Upper lobe of right lung (tissue), 1 donor: ENCODE measurements around the gene MTHFD1L. TPM values are rescaled to one million over a fixed set of nuclear protein-coding genes. Genes with fewer than 3 reads are reported as not detected.
"Not testable (repeated sequence)": the region's sequence is repeated elsewhere in the genome, so short reads cannot be mapped to it uniquely, and the experiment has no call there.

ENCODE experiments used
- ATAC-seq: fragments of 200-7000 bp; cut with Tn5 transposase; one replicate; pipeline ENCODE4 v1.9.1; 2020; ENCODE audit warnings: mild to moderate bottlenecking, moderate library complexity
- DNase-seq: peaks from one replicate; pipeline ENCODE4 v3.0.0-alpha.2; 2020
- H3K27ac ChIP-seq: fragments of 200-600 bp; one replicate; pipeline ENCODE4 v1.8.0; 2022
- H3K27me3 ChIP-seq: fragments of 200-600 bp; one replicate; pipeline ENCODE4 v1.8.0; 2022; ENCODE audit warnings: mild to moderate bottlenecking
- H3K36me3 ChIP-seq: fragments of 200-600 bp; one replicate; pipeline ENCODE4 v1.8.0; 2022
- H3K4me1 ChIP-seq: fragments of 200-600 bp; one replicate; pipeline ENCODE4 v1.8.0; 2022
- H3K4me3 ChIP-seq: fragments of 200-600 bp; one replicate; pipeline ENCODE4 v1.8.0; 2022; ENCODE audit warnings: mild to moderate bottlenecking
- H3K9me3 ChIP-seq: fragments of 200-600 bp; one replicate; pipeline ENCODE4 v1.8.0; 2022
- intact Hi-C: fragments of 100-400 bp; cut with DNase I; formaldehyde crosslinking; loops from one replicate; pipeline ENCODE4 v1.11.0; 2022
- total RNA-seq: library from RNA; stranded (reverse); fragmentation: NEBNext Ultra II Directional; extraction: Animal tissue kit (Norgen Biotek cat#: 25700); gene quantifications from one replicate; pipeline ENCODE4 v1.2.1, GENCODE V29; 2021
- TF ChIP-seq, protein P1 (sequence below): fragments of 200-600 bp; IDR thresholded peaks from one replicate; pipeline ENCODE4 v1.8.0; 2022; ENCODE audit warnings: antibody characterized with exemption
- donor health status: DM: no; HTN: yes; CAD: no; lungs with severe emphysema.

The MTHFD1L gene
- total RNA-seq, 1 donor from 2014 or later: 27.9 TPM

DNA sequence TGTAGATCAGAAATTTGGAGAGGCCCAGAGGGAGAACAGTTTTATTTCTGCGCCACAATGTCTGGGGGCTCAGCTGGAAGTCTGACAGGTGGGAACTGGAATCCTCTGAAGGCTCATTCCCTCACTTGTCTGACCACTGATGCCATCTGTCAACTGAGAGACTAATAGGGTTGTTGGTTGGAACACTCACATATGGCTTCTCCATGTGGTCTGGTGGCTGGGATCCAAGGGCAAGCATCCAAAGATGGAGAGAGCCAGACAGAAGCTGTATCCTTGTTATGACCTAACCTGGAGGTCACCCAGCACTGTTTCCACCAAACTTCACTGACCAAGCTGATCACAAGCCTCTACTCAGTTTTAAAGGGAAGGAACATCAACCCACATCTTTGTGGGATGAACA is 256.4 kb downstream of the MTHFD1L start:
- ATAC-seq (no peak), DNase-seq (no peak)
- H3K36me3 ChIP-seq: no peaks in the 10 kb centered on the region
- TF ChIP-seq, protein P1, sequence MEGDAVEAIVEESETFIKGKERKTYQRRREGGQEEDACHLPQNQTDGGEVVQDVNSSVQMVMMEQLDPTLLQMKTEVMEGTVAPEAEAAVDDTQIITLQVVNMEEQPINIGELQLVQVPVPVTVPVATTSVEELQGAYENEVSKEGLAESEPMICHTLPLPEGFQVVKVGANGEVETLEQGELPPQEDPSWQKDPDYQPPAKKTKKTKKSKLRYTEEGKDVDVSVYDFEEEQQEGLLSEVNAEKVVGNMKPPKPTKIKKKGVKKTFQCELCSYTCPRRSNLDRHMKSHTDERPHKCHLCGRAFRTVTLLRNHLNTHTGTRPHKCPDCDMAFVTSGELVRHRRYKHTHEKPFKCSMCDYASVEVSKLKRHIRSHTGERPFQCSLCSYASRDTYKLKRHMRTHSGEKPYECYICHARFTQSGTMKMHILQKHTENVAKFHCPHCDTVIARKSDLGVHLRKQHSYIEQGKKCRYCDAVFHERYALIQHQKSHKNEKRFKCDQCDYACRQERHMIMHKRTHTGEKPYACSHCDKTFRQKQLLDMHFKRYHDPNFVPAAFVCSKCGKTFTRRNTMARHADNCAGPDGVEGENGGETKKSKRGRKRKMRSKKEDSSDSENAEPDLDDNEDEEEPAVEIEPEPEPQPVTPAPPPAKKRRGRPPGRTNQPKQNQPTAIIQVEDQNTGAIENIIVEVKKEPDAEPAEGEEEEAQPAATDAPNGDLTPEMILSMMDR: no peak
- H3K4me3 ChIP-seq: no peak overlapping the region
- H3K27ac ChIP-seq: no peak overlapping the region
- H3K27me3 ChIP-seq: no peaks in the 10 kb centered on the region
- no peaks in the 10 kb centered on the region for H3K9me3 ChIP-seq
- intact Hi-C loops: no loop called here
- no peaks in the 10 kb centered on the region for H3K4me1 ChIP-seq

DNA sequence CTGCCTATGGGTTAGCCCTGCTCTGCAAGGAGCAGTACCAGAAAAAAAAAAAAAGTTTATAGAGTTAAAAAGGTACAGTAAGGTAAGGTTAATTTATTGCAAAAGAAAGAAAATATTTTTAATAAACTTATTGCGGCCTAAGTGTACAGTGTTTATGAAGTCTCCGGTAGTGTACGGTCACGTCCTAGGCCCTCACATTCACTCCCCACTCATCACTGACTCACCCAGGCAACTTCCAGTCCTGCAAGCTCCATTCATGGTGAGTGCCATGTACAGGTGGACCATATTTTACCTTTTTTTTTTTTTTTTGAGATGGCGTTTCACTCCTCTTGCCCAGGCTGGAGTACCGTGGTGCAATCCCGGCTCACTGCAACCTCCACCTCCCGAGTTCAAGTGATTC is 258.1 kb downstream of the MTHFD1L start:
- intact Hi-C loops: not testable (repeated sequence)

DNA sequence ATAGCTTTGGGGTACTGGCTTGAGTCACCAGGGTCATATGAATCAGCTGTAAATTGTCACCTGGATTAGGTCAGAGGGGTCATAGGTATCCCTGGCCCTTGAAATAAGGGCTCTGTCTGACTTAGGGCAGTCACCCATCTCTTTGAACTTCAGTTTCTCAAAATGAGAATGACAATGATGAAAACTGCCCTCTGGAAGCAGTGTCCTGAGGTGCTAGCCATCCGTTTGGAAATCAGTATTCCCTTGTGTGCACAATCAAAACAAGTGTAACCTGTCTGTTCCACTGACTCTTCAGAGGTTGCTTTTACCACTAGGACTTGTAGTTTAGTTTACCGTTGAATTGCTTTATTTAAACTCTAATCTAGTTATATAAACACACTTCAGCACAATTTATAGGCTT is 259.7 kb downstream of the MTHFD1L start:
- H3K9me3 ChIP-seq, DNase-seq, H3K27me3 ChIP-seq, H3K4me3 ChIP-seq, H3K36me3 ChIP-seq, H3K27ac ChIP-seq, ATAC-seq, H3K4me1 ChIP-seq, intact Hi-C loops: not testable (repeated sequence)

More for the DNA sequence above, 258.1 kb downstream of the MTHFD1L start:
- not testable (repeated sequence) for H3K36me3 ChIP-seq, DNase-seq, H3K27ac ChIP-seq, ATAC-seq, H3K9me3 ChIP-seq, H3K27me3 ChIP-seq, H3K4me3 ChIP-seq, H3K4me1 ChIP-seq

DNA sequence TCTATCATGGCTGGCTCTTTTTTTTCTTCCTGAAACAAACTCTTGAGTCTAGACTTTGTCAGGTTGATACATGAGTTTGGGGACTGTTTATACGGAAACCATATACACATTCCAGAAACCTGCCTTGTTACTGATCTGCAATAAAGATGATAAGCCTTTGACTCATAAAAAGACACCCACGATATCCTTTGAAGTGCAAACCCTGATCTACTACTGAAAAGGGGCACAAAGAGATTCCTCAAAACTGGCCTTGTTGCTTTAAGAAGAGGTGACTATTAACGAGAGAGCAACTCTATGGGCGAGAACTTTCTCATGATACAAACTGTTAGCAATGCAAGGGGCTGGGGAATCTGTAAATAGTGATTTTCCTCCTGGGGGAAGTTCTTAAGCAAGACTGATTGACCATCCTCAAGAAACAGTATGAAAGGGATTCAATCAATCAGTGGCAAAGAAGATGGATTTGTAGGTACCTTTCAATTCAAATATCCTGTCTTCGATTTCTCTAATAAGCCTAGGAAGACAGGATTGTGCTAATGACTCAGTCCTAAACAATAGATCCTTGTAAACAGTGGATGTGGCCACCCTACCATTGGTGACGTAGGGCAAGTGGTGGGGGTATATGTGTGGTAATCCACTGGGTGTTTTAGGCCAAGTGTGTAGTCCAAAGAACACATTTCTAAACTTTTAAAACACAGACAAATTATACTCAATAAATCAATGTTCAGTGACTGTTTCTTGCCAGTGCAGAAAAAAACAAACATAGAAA is 260.3 kb downstream of the MTHFD1L start:
- H3K36me3 ChIP-seq, H3K4me1 ChIP-seq, H3K27ac ChIP-seq, ATAC-seq, intact Hi-C loops, DNase-seq, H3K4me3 ChIP-seq, H3K27me3 ChIP-seq, H3K9me3 ChIP-seq: not testable (repeated sequence)

DNA sequence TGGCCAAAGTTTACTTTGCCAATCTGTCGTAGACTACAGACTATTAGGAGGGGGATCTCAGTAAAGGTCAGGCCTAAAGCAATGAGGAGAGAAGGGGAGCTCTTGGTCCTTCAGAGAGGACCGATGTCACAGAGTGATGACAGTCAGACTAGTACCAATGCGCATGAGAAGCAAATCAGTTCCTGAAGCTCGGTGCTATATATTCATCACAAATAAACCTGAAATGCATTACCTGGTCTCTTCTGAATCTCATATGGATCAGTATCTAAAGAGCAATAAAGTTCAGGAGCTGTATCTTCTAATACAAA is 260.9 kb downstream of the MTHFD1L start:
- H3K4me1 ChIP-seq, H3K27me3 ChIP-seq, H3K4me3 ChIP-seq, H3K36me3 ChIP-seq, ATAC-seq, intact Hi-C loops, H3K9me3 ChIP-seq, DNase-seq, H3K27ac ChIP-seq: not testable (repeated sequence)

DNA sequence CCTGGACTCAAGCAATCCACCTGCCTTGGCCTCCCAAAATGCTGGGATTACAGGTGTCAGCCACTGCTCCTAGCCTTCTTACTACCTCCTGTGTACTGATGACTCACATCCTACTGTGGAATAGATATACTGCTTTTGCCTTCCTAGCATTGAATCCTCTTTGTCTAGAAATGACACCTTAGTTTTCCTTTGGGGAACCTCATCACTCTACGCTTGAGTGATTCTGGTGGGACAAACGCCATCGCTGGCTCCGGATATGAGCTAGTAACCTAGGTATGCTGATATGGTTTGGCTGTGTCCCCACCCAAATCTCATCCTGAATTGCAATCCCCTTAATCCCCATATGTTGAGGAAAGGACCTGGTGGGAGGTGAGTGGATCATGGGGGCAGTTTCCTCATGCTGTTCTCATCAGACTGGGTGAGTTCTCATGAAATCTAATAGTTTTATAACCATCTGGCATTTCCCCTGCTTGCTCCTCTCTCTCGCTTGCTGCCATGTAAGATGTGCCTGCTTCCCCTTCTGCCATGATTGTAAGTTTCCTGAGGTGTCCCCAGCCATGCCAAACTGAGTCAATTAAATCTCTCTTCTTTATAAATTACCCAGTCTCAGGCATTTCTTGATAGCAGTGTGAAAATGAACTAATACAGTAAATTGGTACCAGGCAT is 261.8 kb downstream of the MTHFD1L start:
- DNase-seq, intact Hi-C loops, H3K4me3 ChIP-seq, H3K27ac ChIP-seq, H3K9me3 ChIP-seq, H3K36me3 ChIP-seq, H3K27me3 ChIP-seq, H3K4me1 ChIP-seq, ATAC-seq: not testable (repeated sequence)

DNA sequence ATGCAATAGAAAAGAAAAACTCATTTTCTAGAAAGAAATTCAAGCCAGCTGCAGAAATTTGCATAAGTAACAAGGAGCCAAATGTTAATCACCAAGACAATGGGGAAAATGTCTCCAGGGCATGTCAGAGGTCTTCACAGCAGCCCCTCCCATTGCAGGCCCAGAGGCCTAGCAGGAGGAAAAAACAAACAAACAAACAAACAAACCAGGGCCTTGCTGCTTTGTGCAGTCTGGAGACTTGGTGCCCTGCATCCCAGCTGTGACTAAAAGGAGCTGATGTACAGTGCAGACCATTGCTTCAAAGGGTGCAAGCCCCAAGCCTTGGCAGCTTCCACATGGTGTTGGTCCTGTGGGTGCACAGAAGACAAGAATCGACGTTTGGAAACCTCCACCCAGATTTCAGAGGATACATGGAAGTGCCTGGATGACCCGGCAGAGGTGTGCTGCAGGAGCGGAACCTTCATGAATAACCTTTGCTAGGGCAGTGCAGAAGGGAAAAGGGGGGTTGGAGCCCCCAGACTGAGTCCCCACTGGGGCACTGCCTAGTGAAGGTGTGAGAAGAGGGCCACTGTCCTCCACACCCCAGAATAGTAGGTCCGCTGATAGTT is 263.4 kb downstream of the MTHFD1L start:
- Histone ChIP-seq H3K4me3 (no peak overlapping the region), H3K4me1 (no peaks in the 10 kb centered on the region), H3K36me3 (no peaks in the 10 kb centered on the region), H3K27me3 (no peaks in the 10 kb centered on the region), H3K27ac (no peak overlapping the region), H3K9me3 (no peaks in the 10 kb centered on the region)
- intact Hi-C loops: no loop called here
- DNase-seq (no peak), ATAC-seq (no peak)
- TF ChIP-seq, protein P1: no peak

DNA sequence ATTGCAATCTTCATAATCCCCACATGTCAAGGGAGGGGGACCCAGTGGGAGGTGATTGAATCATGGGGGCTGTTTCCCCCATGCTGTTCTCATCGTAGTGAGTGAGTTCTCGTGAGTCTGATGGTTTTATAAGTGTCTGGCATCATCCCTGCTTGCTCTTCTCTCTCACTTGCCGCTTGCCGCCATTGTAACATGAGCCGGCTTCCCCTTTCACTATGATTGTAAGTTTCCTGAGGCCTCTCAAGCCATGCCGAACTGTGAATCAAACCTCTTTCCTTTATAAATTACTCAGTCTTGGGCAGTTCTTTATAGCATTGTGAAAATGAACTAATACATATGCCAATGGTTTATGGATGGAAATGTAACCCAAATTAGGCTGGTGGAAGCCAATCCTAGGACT is 264.8 kb downstream of the MTHFD1L start:
- H3K4me3 ChIP-seq: no peak overlapping the region
- TF ChIP-seq, protein P1: no peak
- no peaks in the 10 kb centered on the region for H3K9me3 ChIP-seq
- no peak for DNase-seq
- H3K27me3 ChIP-seq: no peaks in the 10 kb centered on the region
- intact Hi-C loops: no loop called here
- no peaks in the 10 kb centered on the region for H3K4me1 ChIP-seq
- ATAC-seq: no peak
- H3K27ac ChIP-seq: no peak overlapping the region
- H3K36me3 ChIP-seq: no peaks in the 10 kb centered on the region
